A673 (cell line): Measurements from ENCODE around the gene SPON1. TPM values are rescaled to one million over a fixed set of nuclear protein-coding genes. Genes with fewer than 3 reads are reported as not detected.

Experiments
- BruUV-seq: library from RNA; stranded (reverse); fragments of 400-500 nt; replicated peaks from 2 replicates; lab custom pipeline; 2021; lab: Mats Ljungman, UMichigan
- CTCF ChIA-PET: fragments of 300-600 bp; sonication (Branson Sonifier 250); formaldehyde crosslinking; loops from one replicate; lab custom pipeline; 2022; ENCODE audit warnings: antibody characterized with exemption; lab: Charles Lee
- POLR2A ChIA-PET: fragments of 300-600 bp; sonication (Branson Sonifier 250); formaldehyde crosslinking; loops from one replicate; lab custom pipeline; 2022; ENCODE audit warnings: antibody characterized with exemption; ENCODE audit not compliant: low non-redundant PET; lab: Charles Lee
- DNase-seq: peaks from one replicate; pipeline ENCODE4 v3.0.0-alpha.2; 2015; ENCODE audit warnings: low spot score
- H3K27ac ChIP-seq: fragments of 200-600 bp; sonication (generic); 2 replicates; pipeline ENCODE4 v1.5.1; 2016; ENCODE audit warnings: mixed run types, low read depth, mild to moderate bottlenecking, mixed read lengths, antibody characterized with exemption, low read length; ENCODE audit not compliant: poor library complexity, severe bottlenecking
- H3K27me3 ChIP-seq: fragments of 200-600 bp; sonication (generic); replicated peaks from 2 replicates; pipeline ENCODE4 v1.6.1; 2017; ENCODE audit warnings: mixed run types, low read depth, mild to moderate bottlenecking, mixed read lengths, antibody characterized with exemption, low read length; ENCODE audit not compliant: insufficient read depth, poor library complexity
- H3K36me3 ChIP-seq: fragments of 200-600 bp; sonication (generic); 2 replicates; pipeline ENCODE4 v1.6.1; 2016; ENCODE audit warnings: mixed run types, mild to moderate bottlenecking, mixed read lengths, antibody characterized with exemption, low read length; ENCODE audit not compliant: insufficient read depth, poor library complexity, severe bottlenecking
- H3K4me1 ChIP-seq: fragments of 200-600 bp; sonication (generic); 2 replicates; pipeline ENCODE4 v1.6.1; 2017; ENCODE audit warnings: mixed run types, mild to moderate bottlenecking, mixed read lengths, antibody characterized with exemption, low read length; ENCODE audit not compliant: insufficient read depth, poor library complexity, severe bottlenecking
- H3K4me3 ChIP-seq: fragments of 200-600 bp; sonication (generic); 2 replicates; pipeline ENCODE4 v1.5.1; 2016; ENCODE audit warnings: low read depth, mixed run types, mild to moderate bottlenecking, mixed read lengths, low read length; ENCODE audit not compliant: poor library complexity, severe bottlenecking
- H3K9me3 ChIP-seq: fragments of 200-600 bp; sonication (generic); 2 replicates; pipeline ENCODE4 v1.6.1; 2016; ENCODE audit warnings: mixed run types, low read depth, mild to moderate bottlenecking, mixed read lengths, antibody characterized with exemption, low read length; ENCODE audit not compliant: poor library complexity, severe bottlenecking
- CTCF ChIP-seq: fragments of 300-800, 200-600 bp; sonication (generic); conservative IDR thresholded peaks from 2 replicates; pipeline ENCODE4 v1.5.1; 2017; ENCODE audit warnings: low read depth, mild to moderate bottlenecking, antibody characterized with exemption, low read length, moderate library complexity, mixed read lengths
- EZH2 ChIP-seq: fragments of 200-600 bp; sonication (generic); IDR thresholded peaks from 2 replicates; pipeline ENCODE4 v1.6.1; 2017; ENCODE audit warnings: borderline replicate concordance, low read depth, mild to moderate bottlenecking, mixed read lengths, antibody characterized with exemption, low read length; ENCODE audit not compliant: poor library complexity, severe bottlenecking
- intact Hi-C: fragments of 100-400 bp; cut with micrococcal nuclease; formaldehyde crosslinking; loops from one replicate; pipeline ENCODE4 v1.10.0; 2022; ENCODE audit not compliant: unreplicated experiment
- total RNA-seq: library from RNA; stranded (reverse); gene quantifications from 2 replicates; pipeline ENCODE4 v1.2.3, GENCODE V29; 2021

Gene SPON1
- total RNA-seq, 1 experiment from 2014 or later = not detected

DNA sequence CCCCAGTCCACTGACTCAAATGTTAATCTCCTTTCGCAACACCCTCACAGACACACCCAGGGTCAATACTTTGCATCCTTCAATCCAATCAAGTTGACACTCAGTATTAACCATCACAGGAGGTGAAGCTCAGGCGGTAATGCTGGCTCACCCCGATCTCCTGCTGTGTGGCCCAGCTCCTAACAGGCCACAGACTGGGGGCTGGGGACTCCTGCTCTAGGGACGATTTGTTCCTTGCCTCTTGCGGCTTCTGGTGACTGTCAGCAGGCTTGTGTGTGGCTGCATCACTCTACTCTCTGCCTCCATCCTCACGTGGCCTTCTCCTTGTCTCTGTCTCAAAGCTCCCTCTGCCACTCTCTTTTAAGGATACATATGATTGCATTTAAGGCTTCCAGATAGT lies 45.0 kb downstream of the SPON1 start:
- H3K9me3 ChIP-seq = no peaks in the 10 kb centered on the region
- TF ChIP-seq CTCF = no peak
- TF ChIP-seq EZH2 = no peak
- no peak overlapping the region for H3K27ac ChIP-seq
- H3K36me3 ChIP-seq = no peaks in the 10 kb centered on the region
- intact Hi-C loops = no loop called here
- no TSS peak for BruUV-seq
- no peak overlapping the region for H3K4me3 ChIP-seq
- ChIA-PET CTCF (no interaction called here), POLR2A (interaction anchor here (0.6 kb wide), 1 partner anchor 1559 kb away, joined by 3 read pairs; no protein-coding TSS in a partner anchor)
- DNase-seq = no peak
- H3K4me1 ChIP-seq = no peaks in the 10 kb centered on the region
- no peaks in the 10 kb centered on the region for H3K27me3 ChIP-seq

DNA sequence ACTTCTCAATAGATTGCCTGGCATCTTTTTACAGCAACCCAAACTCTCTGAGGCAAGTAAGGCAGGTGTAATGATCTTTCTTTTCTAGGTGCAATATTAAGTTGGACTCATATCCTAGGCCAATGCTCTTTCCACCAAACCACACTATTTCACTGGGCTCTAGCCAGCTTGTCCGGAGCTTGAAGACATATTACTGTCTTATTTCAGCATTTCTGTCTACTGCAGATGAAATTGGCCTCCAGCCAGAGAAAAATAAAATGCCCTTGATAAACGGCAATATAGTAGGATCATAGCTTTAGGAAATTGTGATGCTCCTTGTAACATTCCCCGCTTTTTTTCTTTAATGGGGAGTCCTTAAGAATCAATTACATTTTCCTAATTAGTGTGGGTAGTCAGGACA lies 48.1 kb downstream of the SPON1 start:
- no peak for DNase-seq
- CTCF ChIA-PET = no interaction called here
- intact Hi-C loops = no loop called here
- H3K9me3 ChIP-seq = no peaks in the 10 kb centered on the region
- POLR2A ChIA-PET = no interaction called here
- no peaks in the 10 kb centered on the region for H3K27me3 ChIP-seq
- no TSS peak for BruUV-seq
- H3K4me3 ChIP-seq = no peak overlapping the region
- TF ChIP-seq CTCF = no peak
- no peak for TF ChIP-seq EZH2
- H3K4me1 ChIP-seq = no peaks in the 10 kb centered on the region
- no peaks in the 10 kb centered on the region for H3K36me3 ChIP-seq
- H3K27ac ChIP-seq = no peak overlapping the region

DNA sequence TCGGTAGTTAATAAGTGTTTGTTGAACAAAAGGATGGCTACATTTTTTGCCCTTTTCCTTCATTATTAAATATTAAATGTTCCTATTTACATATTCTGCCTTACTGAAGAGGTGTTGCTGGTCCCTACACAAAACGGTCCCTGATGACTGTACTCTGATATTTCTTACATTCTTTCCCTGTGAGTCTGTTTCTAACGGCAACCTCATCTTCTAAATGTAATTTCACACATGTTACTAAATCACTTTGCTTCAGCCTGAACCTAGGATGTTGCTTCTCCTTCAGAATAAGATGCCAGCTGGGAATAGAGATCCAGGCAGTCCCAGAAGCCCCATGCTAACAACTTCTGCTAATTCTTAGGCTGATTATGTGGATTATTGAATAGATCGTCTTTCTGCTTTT lies 50.3 kb downstream of the SPON1 start:
- no peaks in the 10 kb centered on the region for H3K36me3 ChIP-seq
- ChIA-PET CTCF (no interaction called here), POLR2A (no interaction called here)
- H3K9me3 ChIP-seq = no peaks in the 10 kb centered on the region
- BruUV-seq = no TSS peak
- no peak for DNase-seq
- TF ChIP-seq CTCF = no peak
- no peak for TF ChIP-seq EZH2
- intact Hi-C loops = no loop called here
- no peak overlapping the region for H3K27ac ChIP-seq
- no peaks in the 10 kb centered on the region for H3K4me1 ChIP-seq
- no peaks in the 10 kb centered on the region for H3K27me3 ChIP-seq
- H3K4me3 ChIP-seq = no peak overlapping the region
